ENCODE measurements around the gene ALDH4A1.
A peak's percentile ranks its signal among the peaks of the same experiment; 100 is the strongest.
"Not testable (repeated sequence)": the region's sequence is repeated elsewhere in the genome, so short reads cannot be mapped to it uniquely, and the experiment has no call there.

The ALDH4A1 gene

GRCh38 chr1:18878538-18879214 is 23.7 kb downstream of the ALDH4A1 start:
- no peak for DNase-seq (ENCODE audit: low spot score)

GRCh38 chr1:18877282-18877681 is 25.1 kb downstream of the ALDH4A1 start:
- no peak for DNase-seq (ENCODE audit: low spot score)

GRCh38 chr1:18876210-18876609 is 26.1 kb downstream of the ALDH4A1 start:
- DNase-seq (ENCODE audit: low spot score) = no peak

- DNase-seq (ENCODE audit: low spot score) = no peak
Measured at GRCh38 chr1:18875796-18876128, 26.6 kb downstream of the ALDH4A1 start.

- peak; percentile 97 for DNase-seq (ENCODE audit: low spot score)
Measured at GRCh38 chr1:18875107-18875795, 27.1 kb downstream of the ALDH4A1 start.

- no peak for DNase-seq (ENCODE audit: low spot score)
Measured at GRCh38 chr1:18874600-18874999, 27.8 kb downstream of the ALDH4A1 start.

- no peak for DNase-seq (ENCODE audit: low spot score)
Measured at GRCh38 chr1:18874036-18874435, 28.3 kb downstream of the ALDH4A1 start.

GRCh38 chr1:18872071-18872611 is 30.2 kb downstream of the ALDH4A1 start:
- no peak for DNase-seq (ENCODE audit: low spot score)

- no peak for DNase-seq (ENCODE audit: low spot score)
Measured at GRCh38 chr1:18871401-18872070, 30.8 kb downstream of the ALDH4A1 start.

- DNase-seq (ENCODE audit: low spot score) = no peak
Measured at GRCh38 chr1:18870957-18871356, 31.4 kb downstream of the ALDH4A1 start.

GRCh38 chr1:18870595-18870865 is 31.8 kb downstream of the ALDH4A1 start:
- not testable (repeated sequence) for DNase-seq (ENCODE audit: low spot score)

GRCh38 chr1:18869847-18870594 is 32.3 kb downstream of the ALDH4A1 start:
- no peak for DNase-seq (ENCODE audit: low spot score)

GRCh38 chr1:18868801-18869424 is 33.4 kb downstream of the ALDH4A1 start:
- no peak for DNase-seq (ENCODE audit: low spot score)

GRCh38 chr1:18868354-18868753 is 34.0 kb downstream of the ALDH4A1 start:
- no peak for DNase-seq (ENCODE audit: low spot score)

- no peak for DNase-seq (ENCODE audit: low spot score)
Measured at GRCh38 chr1:18866846-18867245, 35.5 kb downstream of the ALDH4A1 start.

- no peak for DNase-seq (ENCODE audit: low spot score)
Measured at GRCh38 chr1:18866314-18866713, 36.0 kb downstream of the ALDH4A1 start.

GRCh38 chr1:18865176-18865575 is 37.2 kb downstream of the ALDH4A1 start:
- DNase-seq (ENCODE audit: low spot score) = no peak

- DNase-seq (ENCODE audit: low spot score) = no peak
Measured at GRCh38 chr1:18861590-18861989, 40.8 kb downstream of the ALDH4A1 start.

GRCh38 chr1:18861082-18861481 is 41.3 kb downstream of the ALDH4A1 start:
- no peak for DNase-seq (ENCODE audit: low spot score)

GRCh38 chr1:18859560-18859959 is 42.8 kb downstream of the ALDH4A1 start, which contains the start of gene TAS1R2:
Gene TAS1R2, minus strand, starts transcription at chr1:18859660. Its CDS starts 0 bp downstream, at chr1:18859660.
- no peak for DNase-seq (ENCODE audit: low spot score)

GRCh38 chr1:18858070-18858688 is 44.2 kb downstream of the ALDH4A1 start:
- no peak for DNase-seq (ENCODE audit: low spot score)

GRCh38 chr1:18856435-18856834 is 45.9 kb downstream of the ALDH4A1 start:
- no peak for DNase-seq (ENCODE audit: low spot score)
